Right lobe of liver (tissue), 4 donors: Measurements from ENCODE around the gene TRPM5.

Experiments used
- CTCF ChIP-seq, 4 donors: fragments of 200-600 bp in 3 of 4; fragments of 450-650 bp in 1 of 4; IDR thresholded peaks; one replicate each; pipeline versions ENCODE4 v1.5.1 to v1.8.0; 2016 to 2022; ENCODE audit warnings: antibody characterized with exemption in 4 of 4, mild to moderate bottlenecking in 2 of 4
- POLR2A ChIP-seq: fragments of 450-650 bp; IDR thresholded peaks from one replicate; pipeline ENCODE4 v1.6.1; 2017; ENCODE audit warnings: antibody characterized with exemption, mild to moderate bottlenecking
- donor health status: DM: no; HTN: no; CAD: no.
- donor health status: DM: no; HTN: no; CAD: no.
- donor health status: DM: no; HTN: yes; CAD: no.

- TF ChIP-seq CTCF (IDR thresholded peaks at IDR 0.05) (no peak), POLR2A (no peak)
Observed at GRCh38 chr11:2459016-2459725, 14.9 kb upstream of the TRPM5 start.
